ENCODE measurements around the gene CERKL.

The CERKL gene

DNA sequence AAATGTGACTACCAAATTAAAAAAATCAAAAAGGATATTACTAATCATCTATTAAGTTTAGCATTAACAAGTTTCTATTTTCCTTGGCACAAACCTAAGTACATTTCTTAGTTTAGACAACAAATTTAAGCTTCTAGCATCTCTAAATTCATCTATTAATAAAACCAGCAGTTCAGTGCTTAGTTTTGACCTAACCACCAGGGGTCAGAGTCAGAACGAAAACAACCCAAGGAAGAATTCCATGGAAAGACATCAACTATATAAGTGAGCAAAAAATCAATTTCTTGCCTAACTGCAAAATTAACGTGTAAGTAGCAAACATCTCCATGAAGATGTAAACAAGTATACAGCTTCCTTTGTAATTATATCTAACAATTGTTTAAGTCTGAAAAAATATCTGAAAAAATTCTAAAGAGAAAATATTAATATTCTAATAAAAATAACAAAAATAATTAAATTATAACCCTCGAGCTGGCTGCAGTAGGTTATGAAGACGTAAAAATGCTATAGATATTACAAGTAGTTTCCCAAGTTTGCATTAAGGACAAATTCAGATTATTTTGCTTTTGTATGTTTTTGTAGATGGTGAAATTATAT, 83.7 kb downstream of the CERKL start:
- DNase-seq = no peak

- no peak for DNase-seq
Observed at GRCh38 chr2:181570833-181571661, 85.9 kb downstream of the CERKL start.

DNA sequence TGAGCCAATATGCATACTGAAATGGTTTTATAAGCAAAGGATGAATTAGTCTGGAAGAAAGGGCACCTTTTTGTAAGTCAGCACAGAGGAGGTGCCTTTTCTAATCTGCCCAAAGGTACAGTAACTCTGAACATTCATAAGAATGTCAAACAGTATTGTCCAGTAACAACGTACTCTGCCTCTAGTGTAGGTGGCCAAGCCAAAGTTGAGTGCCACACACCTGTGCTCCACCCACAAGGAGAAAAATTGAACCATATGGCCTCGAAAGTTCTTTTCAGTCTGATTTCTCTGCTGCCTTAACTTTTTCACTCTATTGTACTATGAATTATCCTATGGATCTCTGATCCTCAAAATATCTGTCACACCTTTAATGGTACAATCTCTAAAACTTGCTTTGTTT, 86.8 kb downstream of the CERKL start:
- DNase-seq = no peak

- DNase-seq = no peak
Observed at GRCh38 chr2:181566334-181567032, 90.4 kb downstream of the CERKL start.

GRCh38 chr2:181563101-181563692, 93.7 kb downstream of the CERKL start:
- DNase-seq = no peak

GRCh38 chr2:181558371-181558770, 98.5 kb downstream of the CERKL start:
- DNase-seq = no peak

GRCh38 chr2:181554061-181554830, 102.7 kb downstream of the CERKL start:
- DNase-seq = no peak

DNA sequence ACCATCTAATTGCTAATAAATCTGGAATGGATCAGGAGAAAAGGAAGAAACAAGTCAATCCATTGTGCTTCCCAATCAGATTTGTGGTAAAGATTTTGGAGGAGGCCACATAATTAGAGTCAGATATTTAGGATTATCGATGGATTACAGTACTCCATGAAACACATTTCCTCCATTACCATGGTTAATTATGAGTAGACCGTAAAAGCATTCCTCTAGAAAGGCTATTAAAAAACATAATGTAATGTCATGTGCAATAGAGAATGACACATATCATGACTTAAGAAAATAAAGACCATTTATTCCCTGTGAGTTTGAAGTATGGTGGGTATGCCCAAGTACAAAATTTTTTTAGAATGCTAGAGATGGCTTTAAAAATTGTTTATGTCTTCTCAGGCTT, 103.7 kb downstream of the CERKL start:
- DNase-seq = no peak

DNA sequence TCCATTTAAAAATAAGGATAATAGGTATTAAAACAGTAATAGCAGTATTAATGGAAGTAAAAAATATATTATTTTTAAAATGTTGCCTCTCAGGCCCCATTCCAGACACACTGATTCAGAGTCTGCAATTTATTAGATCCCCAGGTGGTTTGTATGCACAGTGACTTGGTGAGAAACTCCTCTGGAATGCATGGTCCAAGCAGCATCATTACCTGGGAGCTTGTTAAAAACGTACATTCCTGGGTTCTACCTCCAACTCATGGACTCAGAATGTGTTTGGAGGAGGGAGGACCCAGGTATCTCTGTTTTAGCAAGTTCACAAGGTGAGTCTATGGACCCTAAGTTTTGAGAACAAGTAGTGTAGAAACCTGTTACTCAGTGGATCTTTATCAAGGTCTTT, 104.1 kb downstream of the CERKL start:
- no peak for DNase-seq

DNA sequence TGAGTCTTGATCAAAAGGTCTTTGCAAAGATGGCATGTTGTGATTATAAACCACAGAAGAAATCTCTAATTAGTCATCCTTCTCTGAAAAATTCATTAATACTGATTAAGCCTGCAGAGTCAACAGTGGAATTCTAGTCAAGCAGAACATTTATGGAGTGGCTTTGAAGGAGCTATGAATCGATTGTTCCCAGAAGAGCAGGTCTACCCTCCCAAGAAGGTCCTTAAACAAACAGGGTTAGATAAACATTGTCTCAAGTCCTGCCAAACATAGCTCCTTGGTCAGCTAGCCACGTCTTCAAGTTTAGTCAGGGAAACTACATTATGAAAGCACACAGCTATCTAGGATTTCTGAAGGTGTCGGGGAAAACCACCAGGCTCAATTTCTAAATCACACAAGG, 110.8 kb downstream of the CERKL start:
- no peak for DNase-seq

GRCh38 chr2:181542170-181542569, 114.7 kb downstream of the CERKL start:
- no peak for DNase-seq

DNA sequence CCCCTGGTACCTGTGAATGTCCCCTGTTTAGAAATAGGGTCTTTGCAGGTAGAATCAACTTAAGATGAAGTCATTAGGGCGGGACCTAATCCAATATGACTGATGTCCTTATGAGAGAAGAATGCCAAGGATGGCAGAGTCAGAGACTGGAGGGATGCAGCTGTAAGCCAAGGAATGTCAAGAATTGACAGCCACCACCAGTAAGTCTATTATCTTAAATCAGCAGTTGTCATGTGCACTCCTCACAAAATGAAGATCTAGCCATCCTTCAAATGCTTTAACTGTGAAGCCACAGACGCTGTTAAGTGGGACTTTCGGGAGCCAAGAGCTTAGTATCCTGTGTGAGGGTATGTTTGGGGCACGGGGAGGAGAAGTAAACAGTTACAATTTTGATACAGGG, 116.5 kb downstream of the CERKL start:
- no peak for DNase-seq

DNA sequence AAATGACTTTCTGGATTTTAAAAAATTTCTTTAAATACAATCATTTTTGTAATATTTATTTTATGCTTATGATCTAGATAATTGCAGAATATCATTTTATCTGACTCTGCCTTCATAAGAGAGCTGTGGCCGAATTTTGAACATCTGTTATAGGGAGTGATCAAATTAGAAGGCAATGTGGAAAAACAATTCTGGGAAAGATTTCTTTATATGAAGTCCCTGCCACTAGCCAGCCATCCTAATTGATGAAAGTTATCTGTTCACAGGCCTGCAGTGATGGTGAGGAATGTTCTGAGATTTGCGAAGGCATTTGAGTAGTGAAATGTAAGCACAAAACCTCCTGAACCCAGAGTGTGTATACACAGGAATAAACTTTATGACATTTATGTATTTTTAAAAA, 120.2 kb downstream of the CERKL start:
- DNase-seq = no peak

GRCh38 chr2:181528441-181528840, 128.5 kb downstream of the CERKL start:
- no peak for DNase-seq

DNA sequence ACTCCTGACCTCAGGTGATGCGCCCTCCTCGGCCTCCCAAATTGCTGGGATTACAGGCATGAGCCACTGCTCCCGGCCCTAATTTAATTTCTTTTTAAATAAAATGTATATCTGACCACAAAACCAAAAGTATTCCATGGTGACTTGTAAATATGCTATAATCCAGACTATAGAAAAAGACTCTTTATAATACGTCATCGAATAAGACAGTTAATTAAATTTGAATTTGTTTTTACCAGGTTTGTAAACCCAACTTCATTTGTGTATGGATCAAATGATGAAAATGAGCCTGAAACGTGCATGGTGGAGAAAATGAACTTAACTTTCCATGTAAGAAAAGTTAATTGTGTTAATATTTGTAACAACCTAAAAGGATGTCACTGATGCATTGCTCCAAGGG, 129.8 kb downstream of the CERKL start:
- DNase-seq = no peak

DNA sequence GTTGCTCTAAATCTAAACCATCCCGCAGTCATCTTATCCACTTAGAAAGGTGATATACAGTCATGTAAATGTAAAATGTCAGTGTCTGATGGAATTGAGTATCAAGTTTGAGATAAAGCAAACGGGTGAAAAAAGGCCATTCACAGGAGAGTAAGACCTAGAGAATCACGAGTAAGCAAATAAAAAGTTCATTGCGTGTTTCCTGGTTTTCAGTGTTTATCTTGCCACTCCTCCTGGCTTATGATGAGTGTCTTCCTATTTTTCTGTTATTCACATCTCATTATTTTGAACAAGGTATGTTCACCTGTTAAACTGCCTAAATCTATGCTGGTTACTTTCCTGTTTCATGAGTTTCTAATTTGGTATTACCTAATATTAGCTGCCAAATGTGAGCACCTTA, 130.9 kb downstream of the CERKL start:
- no peak for DNase-seq

DNA sequence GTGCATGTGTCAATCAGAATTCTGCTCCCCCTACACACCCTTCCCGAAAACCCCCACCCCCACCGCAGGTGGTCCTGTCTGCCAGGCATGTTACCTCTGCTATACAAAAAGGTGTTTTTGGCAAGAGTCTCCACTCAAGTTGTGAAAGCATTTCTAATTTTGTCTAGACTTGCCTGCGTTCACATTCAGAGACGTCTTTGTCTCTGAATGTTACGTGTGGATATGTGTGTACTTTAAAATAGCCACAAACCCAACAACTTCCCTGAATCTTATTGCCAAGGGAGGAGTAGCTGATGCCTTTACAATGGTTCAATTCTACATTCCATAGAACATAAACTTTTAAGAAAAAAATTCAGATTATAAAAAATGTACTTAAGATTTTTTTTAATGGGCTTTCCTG, 133.1 kb downstream of the CERKL start:
- no peak for DNase-seq

DNA sequence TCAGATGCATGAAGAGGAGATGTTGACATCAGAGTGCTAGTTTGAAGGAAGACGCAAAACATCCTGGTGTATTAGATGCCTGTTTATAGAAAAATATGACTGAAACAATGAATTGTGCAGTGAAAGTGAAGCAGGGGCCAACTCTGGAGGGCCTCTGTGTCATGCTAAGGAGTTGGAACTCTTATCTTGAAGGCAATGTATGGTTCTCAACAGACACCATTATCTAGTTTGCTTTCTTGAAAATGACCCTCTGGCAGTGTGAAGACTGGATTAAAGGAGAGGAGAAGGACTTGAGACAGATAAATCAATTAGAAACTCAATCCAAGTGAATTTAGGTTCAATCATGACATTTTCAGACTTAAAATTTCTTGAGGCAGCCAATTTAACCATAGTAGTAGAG, 136.7 kb downstream of the CERKL start:
- DNase-seq = no peak

- no peak for DNase-seq
Observed at GRCh38 chr2:181517685-181518301, 139.1 kb downstream of the CERKL start.

DNA sequence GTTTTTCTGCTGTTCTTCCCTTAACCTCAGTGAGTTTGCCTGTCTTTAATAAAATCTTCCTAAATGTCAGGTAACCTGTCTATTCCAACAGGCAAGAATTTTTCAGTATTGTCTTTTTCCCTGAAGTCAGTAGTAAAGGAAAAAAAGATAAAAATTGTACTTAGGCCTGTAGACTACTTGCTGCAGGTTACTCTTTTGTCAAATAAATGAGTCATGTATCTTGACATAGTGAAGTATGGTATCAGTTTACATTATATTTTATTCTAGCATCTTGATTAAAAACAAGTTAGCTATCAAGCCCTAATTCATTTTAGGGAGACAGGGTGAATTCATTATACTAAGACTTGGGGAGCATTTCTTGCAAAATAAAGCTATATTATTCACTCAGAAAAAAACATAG, 139.9 kb downstream of the CERKL start:
- DNase-seq = no peak

DNA sequence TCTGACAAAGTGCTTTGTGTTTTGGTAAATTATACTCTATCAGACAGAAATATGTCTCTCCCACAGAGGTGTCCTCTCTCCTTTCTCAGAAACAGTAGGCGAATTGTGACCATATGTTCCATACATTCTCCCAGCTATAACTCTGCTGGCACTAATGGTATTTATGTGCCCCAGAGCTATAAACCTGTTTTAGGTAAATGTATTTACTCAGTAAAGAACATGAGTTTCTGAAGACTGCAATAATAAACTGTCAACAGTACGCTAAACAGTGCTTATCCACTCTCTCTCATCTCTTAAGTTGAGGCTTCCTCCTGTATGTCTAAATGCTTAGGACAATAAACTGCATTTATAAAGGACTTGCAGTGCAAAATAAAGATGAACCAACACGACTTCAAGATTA, 141.2 kb downstream of the CERKL start:
- no peak for DNase-seq

GRCh38 chr2:181500201-181500600, 156.7 kb downstream of the CERKL start:
- no peak for DNase-seq

GRCh38 chr2:181499231-181499630, 157.7 kb downstream of the CERKL start:
- no peak for DNase-seq
